Glomerular visceral epithelial cell (primary cell): Measurements from ENCODE around the gene AJAP1.

Source experiments
- DNase-seq: peaks from one replicate; pipeline ENCODE4 v3.0.0-alpha.2; 2016; ENCODE audit errors: extremely low spot score

AJAP1 gene

GRCh38 chr1:4733446-4734177 is 79.2 kb downstream of the AJAP1 start:
- DNase-seq: no peak

DNA sequence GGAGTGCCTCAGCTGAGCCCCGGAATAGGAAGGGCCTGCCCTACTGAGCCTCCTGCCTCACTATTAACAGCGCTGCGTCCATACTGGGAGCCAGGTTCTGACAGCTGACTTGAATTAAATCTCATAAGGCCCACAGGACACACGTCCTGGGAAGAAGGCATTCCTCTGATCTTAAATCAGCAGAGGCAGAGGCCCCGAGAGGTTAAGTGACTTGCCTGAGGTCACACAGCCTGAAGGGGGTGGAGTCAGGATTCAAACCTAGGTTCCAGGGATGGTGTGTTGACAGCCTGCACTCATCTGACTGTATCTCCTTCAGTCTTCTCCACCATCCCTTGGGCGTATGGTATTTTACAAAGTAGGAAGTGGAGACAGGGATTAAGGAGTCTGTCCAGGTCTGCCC is 79.8 kb downstream of the AJAP1 start:
- no peak for DNase-seq

- DNase-seq: no peak
These were observed 80.4 kb downstream of the AJAP1 start for GRCh38 chr1:4734791-4735190.

GRCh38 chr1:4736254-4736653 is 81.8 kb downstream of the AJAP1 start:
- no peak for DNase-seq

DNA sequence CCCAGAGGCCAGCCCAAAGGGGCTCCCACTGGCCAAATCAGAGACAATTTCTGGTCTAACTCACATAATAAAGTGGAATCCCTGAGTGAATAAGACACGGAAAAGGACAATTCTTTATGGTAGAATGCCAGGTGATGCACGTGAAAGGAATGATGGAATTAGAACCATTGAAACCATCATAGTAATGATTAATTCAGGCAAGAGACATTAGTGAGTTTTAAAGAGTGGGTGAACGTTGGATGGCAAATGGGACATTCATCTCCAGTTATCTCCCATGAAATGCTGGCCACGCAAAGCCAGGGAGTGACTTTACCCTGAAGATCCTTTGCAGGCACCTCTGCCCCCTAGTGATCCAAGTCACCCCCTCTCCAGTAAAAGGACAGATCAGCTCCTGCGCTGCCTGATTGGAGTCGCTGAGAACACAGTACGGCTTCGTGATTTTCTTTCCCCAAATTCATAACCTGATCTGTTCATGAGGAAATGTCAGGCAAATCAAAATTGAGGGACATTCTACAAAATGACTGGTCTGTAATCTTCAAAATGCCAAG is 87.5 kb downstream of the AJAP1 start:
- no peak for DNase-seq

- DNase-seq: no peak
These were observed 89.8 kb downstream of the AJAP1 start for GRCh38 chr1:4743978-4744750.

GRCh38 chr1:4745560-4745959 is 91.2 kb downstream of the AJAP1 start:
- DNase-seq: no peak

- no peak for DNase-seq
These were observed 95.0 kb downstream of the AJAP1 start for GRCh38 chr1:4749406-4749805.

DNA sequence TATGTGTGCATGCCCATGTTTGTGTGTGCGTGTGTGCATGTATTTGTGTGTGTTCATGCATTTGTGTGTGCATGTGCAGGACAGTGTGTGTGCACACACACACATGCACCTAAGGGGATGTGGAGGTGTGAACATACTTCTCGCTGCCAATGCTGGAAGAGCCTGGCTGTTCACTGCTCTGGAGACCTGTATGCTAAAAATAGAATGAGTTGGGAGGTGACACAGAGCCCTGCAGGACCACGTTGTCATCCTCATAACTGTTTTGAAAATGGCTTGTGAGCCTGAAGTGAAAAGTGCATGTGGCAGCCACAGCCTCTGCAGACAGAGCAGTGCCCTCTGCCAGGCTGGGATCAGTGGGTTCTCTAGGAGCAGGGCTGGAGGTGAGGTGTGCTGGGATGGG is 95.8 kb downstream of the AJAP1 start:
- DNase-seq: no peak

GRCh38 chr1:4752059-4752458 is 97.7 kb downstream of the AJAP1 start:
- DNase-seq: no peak

DNA sequence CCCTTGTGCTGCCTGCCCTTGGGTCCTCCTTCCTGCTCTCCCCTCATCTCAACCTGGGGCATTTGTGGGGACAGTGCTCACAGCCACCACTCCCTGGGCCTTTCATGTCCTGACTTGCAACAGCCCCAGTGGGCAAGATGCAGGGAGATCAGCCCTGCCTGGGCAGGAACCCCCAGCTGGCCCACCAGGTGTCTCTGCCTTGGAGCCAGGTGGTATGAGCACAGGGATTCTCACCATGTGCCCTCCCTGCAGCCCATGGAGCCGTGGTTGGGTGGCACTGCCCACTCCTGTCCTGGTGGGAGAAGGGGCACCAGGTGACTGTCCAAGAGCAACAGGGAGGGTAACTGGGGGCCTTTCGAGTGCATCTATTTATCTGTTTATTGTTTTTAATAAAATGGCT is 100.4 kb downstream of the AJAP1 start:
- DNase-seq: no peak

GRCh38 chr1:4755301-4755845 is 101.0 kb downstream of the AJAP1 start:
- DNase-seq: no peak

GRCh38 chr1:4755864-4756504 is 101.6 kb downstream of the AJAP1 start:
- DNase-seq: no peak

DNA sequence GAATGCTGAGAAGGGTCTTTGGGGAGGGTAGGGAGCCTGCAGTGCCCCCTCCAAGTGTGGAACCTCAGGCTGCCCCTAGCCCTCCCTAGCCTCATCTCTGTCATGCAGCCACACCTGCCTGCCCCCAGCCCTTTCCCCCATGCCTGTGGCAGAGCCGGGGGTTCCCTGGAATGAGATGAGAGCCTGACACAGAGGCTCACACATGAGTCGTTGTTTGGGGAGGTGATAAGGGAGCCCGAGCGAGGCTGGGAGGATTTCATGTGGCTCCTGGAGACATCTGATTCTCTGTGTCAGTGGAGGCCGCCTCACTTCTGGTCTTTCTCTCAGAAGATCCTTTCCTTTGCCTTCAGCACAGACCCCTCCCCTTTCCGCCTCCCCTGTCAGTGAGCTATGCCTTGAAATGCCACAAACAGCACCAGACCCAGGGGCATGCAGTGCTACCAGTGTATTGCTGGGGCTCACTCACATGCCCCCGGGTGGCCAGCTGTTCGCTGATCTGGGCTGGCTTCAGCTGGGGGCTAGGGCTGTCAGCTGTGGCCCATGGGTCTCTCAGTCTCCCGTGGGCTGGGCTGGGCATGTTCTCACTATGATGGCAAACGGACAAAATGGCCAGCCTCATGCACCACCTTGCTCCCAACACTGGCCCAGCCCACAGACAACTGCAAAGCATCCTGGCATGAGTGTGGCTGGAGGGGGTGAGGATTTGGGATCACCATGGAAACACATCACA is 102.6 kb downstream of the AJAP1 start:
- DNase-seq: no peak

DNA sequence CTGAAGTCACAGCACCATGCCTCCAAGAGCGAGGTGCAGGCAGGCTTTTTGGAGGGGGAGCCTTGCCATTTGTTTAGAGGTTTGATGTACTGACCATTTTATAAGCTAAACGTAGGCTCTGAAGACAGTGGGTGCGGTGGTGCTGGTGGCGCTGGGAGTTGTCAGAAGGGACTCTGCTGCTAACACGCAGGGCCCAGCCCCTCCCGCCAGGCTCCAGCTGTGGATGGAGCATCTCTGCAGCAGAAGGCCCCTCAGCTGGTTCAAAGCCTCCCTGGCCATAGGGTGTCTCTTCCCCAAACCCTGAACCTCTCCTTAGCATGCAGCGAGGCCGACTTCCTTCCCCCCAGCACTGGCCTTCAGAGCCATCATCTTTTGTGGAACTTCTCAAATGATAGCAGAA is 105.3 kb downstream of the AJAP1 start:
- DNase-seq: no peak

- no peak for DNase-seq
These were observed 105.7 kb downstream of the AJAP1 start for GRCh38 chr1:4760088-4760487.

- DNase-seq: no peak
These were observed 106.9 kb downstream of the AJAP1 start for GRCh38 chr1:4761324-4761723.

GRCh38 chr1:4762146-4762545 is 107.7 kb downstream of the AJAP1 start:
- no peak for DNase-seq

DNA sequence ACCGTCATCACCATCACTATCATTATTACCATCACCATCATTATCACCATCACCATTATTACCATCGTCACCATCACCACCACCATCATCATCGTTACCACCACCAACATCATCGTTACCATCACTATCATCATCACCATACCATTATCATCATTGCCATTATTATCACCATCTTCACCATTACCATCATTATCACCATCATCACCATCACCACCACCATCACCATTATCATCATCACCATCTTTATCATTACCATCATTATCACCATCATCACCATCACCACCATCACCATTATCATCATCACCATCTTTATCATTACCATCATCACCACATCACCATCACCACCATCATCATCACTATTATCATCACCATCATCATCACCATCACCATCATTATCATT is 112.9 kb downstream of the AJAP1 start:
- DNase-seq: no peak

DNA sequence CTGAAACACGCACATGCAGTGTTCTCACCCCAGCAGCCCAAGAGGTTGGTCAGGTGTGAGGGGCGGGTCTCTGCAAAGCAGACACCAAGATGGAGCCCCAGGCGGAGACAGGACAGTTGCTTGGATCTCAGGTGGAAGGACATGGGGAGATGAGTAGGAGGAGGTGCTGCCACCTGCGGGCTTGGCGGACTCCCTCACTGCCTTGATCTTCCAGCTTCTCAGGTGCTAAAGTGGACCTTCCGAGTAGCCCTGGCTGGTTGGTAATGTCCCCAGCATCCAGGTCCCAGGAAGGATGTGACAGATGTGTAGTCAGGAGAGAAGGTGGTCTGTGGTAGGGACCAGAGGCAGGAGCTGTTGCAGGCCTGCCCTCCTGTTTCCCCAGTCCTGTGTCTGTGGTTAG is 114.1 kb downstream of the AJAP1 start:
- DNase-seq: no peak

- no peak for DNase-seq
These were observed 115.3 kb downstream of the AJAP1 start for GRCh38 chr1:4769516-4770280.
